Ishikawa (cell line): ENCODE measurements around the gene PRXL2B.

ENCODE experiments used
- CEBPB ChIP-seq: IDR thresholded peaks from 2 replicates; pipeline ENCODE4 v1.6.1; 2012
- CREB1 ChIP-seq: IDR thresholded peaks from 2 replicates; pipeline ENCODE4 v1.6.1; 2012; ENCODE audit warnings: low read depth
- EGR1 ChIP-seq: IDR thresholded peaks from 2 replicates; pipeline ENCODE4 v1.6.1; 2012
- EP300 ChIP-seq: IDR thresholded peaks from 2 replicates; pipeline ENCODE4 v1.6.1; 2012; ENCODE audit warnings: borderline replicate concordance
- FOXM1 ChIP-seq: IDR thresholded peaks from 2 replicates; pipeline ENCODE4 v1.6.1; 2012; ENCODE audit warnings: low read depth, borderline replicate concordance
- NFIC ChIP-seq: IDR thresholded peaks from 2 replicates; pipeline ENCODE4 v1.6.1; 2012
- RAD21 ChIP-seq: IDR thresholded peaks from 2 replicates; pipeline ENCODE4 v1.6.1; 2012; ENCODE audit warnings: low read depth
- TAF1 ChIP-seq: IDR thresholded peaks from 2 replicates; pipeline ENCODE4 v1.6.1; 2012; ENCODE audit warnings: low read depth, mild to moderate bottlenecking
- TCF12 ChIP-seq: IDR thresholded peaks from 2 replicates; pipeline ENCODE4 v1.6.1; 2012; ENCODE audit warnings: low read depth
- TEAD4 ChIP-seq: IDR thresholded peaks from 2 replicates; pipeline ENCODE4 v1.6.1; 2012
- USF1 ChIP-seq: IDR thresholded peaks from 2 replicates; pipeline ENCODE4 v1.6.1; 2012
- YY1 ChIP-seq: IDR thresholded peaks from 2 replicates; pipeline ENCODE4 v1.6.1; 2012; ENCODE audit warnings: low read depth
- ZBTB7A ChIP-seq: IDR thresholded peaks from 2 replicates; pipeline ENCODE4 v1.6.1; 2012; ENCODE audit warnings: low read depth
- TF ChIP-seq, protein P1 (sequence below): IDR thresholded peaks from 2 replicates; pipeline ENCODE4 v1.6.1; 2012; ENCODE audit warnings: low read depth, mild to moderate bottlenecking
- TF ChIP-seq, protein P2 (sequence below): IDR thresholded peaks from 2 replicates; pipeline ENCODE4 v1.6.1; 2012

PRXL2B gene

GRCh38 chr1:2605509-2606395 is 19.2 kb downstream of the PRXL2B start:
- TF ChIP-seq CEBPB: no peak
- TF ChIP-seq, protein P1, sequence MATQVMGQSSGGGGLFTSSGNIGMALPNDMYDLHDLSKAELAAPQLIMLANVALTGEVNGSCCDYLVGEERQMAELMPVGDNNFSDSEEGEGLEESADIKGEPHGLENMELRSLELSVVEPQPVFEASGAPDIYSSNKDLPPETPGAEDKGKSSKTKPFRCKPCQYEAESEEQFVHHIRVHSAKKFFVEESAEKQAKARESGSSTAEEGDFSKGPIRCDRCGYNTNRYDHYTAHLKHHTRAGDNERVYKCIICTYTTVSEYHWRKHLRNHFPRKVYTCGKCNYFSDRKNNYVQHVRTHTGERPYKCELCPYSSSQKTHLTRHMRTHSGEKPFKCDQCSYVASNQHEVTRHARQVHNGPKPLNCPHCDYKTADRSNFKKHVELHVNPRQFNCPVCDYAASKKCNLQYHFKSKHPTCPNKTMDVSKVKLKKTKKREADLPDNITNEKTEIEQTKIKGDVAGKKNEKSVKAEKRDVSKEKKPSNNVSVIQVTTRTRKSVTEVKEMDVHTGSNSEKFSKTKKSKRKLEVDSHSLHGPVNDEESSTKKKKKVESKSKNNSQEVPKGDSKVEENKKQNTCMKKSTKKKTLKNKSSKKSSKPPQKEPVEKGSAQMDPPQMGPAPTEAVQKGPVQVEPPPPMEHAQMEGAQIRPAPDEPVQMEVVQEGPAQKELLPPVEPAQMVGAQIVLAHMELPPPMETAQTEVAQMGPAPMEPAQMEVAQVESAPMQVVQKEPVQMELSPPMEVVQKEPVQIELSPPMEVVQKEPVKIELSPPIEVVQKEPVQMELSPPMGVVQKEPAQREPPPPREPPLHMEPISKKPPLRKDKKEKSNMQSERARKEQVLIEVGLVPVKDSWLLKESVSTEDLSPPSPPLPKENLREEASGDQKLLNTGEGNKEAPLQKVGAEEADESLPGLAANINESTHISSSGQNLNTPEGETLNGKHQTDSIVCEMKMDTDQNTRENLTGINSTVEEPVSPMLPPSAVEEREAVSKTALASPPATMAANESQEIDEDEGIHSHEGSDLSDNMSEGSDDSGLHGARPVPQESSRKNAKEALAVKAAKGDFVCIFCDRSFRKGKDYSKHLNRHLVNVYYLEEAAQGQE: no peak
- TF ChIP-seq, protein P2, sequence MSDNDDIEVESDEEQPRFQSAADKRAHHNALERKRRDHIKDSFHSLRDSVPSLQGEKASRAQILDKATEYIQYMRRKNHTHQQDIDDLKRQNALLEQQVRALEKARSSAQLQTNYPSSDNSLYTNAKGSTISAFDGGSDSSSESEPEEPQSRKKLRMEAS: no peak
- TF ChIP-seq TCF12: no peak
- no peak for TF ChIP-seq EP300
- no peak for TF ChIP-seq FOXM1
- no peak for TF ChIP-seq YY1
- no peak for TF ChIP-seq CREB1
- TF ChIP-seq USF1: no peak
- no peak for TF ChIP-seq TAF1
- no peak for TF ChIP-seq TEAD4
- TF ChIP-seq RAD21: no peak
- no peak for TF ChIP-seq EGR1

DNA sequence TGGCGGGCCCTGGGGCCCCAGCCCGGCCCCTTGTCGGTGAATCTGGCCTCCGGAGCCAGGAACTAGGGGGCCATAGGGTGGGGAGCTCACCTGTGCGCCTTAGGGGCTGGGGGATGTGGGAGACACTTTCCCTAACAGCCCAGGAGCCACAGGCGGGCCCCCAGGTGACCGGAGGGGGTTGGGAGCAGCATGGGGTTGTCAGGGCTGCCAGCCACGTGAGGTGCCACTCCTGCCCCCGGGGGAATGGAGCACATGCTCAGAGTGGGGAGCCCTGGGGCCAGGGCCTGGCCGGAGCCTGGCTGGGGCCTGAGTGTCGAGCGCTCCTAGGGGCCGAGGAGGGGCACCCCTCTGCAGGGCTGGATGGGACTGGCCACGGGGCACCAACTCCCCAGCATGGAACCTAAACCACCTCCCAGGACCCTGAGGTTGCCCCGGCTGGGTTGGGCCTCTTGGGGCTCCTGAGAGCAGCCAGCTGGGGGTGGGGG is 19.9 kb downstream of the PRXL2B start:
- TF ChIP-seq YY1: no peak
- no peak for TF ChIP-seq FOXM1
- no peak for TF ChIP-seq CEBPB
- TF ChIP-seq, protein P2: no peak
- TF ChIP-seq ZBTB7A: no peak
- TF ChIP-seq, protein P1: no peak

DNA sequence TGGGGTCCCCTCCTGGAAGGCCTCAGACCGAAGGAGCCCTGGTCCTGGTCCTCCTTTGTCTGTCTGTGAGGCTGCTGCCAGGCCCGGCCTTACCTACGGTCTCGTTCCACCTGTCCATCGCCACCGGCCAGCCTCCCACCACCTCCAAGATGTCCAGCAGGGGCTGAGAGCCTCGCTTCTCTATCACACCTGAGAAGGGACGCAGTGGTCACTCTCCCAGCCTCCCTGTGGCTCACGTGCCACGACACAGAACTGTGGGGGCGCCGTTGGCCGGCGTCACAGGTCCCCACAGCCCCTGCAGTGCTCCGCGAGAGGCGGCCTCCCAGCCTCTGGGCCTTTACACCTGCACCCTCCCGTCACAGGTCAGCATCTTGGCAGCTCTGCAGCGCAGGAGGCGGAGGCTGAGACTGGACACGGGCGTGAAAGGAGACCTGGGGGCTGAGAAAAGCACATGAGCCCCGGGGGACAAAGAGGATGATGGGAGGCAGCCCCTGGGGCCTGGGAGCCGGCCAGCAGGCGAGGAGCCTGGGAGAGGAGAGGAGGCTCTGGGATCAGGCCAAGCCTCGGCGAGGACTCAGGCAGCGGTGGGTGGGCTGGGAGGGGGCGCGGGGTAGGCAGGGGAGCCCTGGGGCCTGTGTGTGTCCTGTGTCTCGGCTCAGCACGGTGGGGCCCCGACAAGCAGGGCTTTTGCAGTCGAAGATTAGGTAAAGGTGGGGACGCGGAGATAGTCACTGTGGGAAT is 20.5 kb downstream of the PRXL2B start:
- TF ChIP-seq RAD21: no peak
- no peak for TF ChIP-seq ZBTB7A
- no peak for TF ChIP-seq EGR1
- no peak for TF ChIP-seq CREB1
- TF ChIP-seq TEAD4: no peak
- no peak for TF ChIP-seq CEBPB
- TF ChIP-seq EP300: no peak
- TF ChIP-seq YY1: no peak
- no peak for TF ChIP-seq TCF12
- no peak for TF ChIP-seq FOXM1
- TF ChIP-seq TAF1: no peak

DNA sequence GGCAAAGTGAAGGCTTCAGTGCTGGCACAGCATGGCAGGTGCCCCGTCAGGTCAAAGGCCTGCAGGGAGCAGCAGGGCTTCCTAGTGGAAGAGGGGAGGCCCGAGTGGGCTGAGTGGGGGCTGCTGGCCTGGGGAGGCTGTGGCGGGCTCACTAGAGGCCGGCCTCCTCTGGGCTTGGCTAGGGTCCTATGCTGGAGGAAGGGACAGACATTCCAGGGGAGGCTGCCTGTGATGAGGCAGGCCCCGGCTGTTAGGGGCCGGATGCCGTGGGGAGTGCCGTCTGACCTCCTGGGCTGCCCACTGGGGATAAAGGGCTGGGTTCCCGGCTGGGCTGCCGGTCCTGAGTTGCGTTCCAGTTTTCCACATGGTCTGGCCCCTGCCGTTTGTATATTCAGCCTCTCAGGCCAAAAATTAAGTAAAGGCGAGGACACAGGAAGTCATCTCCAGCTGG is 21.1 kb downstream of the PRXL2B start:
- TF ChIP-seq EP300 (no peak), TAF1 (no peak), USF1 (no peak), CREB1 (no peak), NFIC (no peak), EGR1 (no peak), FOXM1 (no peak), YY1 (no peak), TCF12 (no peak), CEBPB (no peak), TEAD4 (no peak)
- TF ChIP-seq, protein P2: no peak
- TF ChIP-seq, protein P1: no peak
